Adipocyte (in vitro differentiated cells): ENCODE results near the gene PRKCE.

ENCODE experiments used
- DNase-seq: peaks from one replicate; pipeline ENCODE4 v3.0.0-alpha.2; 2015; ENCODE audit warnings: low read depth
- H3K27me3 ChIP-seq: replicated peaks from 2 replicates; pipeline ENCODE4 v1.7.0; 2013; ENCODE audit warnings: mild to moderate bottlenecking, low read length, moderate library complexity; ENCODE audit not compliant: control insufficient read depth, insufficient read depth
- H3K36me3 ChIP-seq: 2 replicates; pipeline ENCODE4 v1.7.0; 2013; ENCODE audit warnings: low read length, mild to moderate bottlenecking, moderate library complexity; ENCODE audit not compliant: control insufficient read depth, insufficient read depth, severe bottlenecking
- H3K4me1 ChIP-seq: 2 replicates; pipeline ENCODE4 v1.7.0; 2013; ENCODE audit warnings: mild to moderate bottlenecking, low read length, moderate library complexity; ENCODE audit not compliant: control insufficient read depth, insufficient read depth
- H3K4me3 ChIP-seq: 2 replicates; pipeline ENCODE4 v1.7.0; 2013; ENCODE audit warnings: mild to moderate bottlenecking, low read length, moderate library complexity
- H3K9ac ChIP-seq: 2 replicates; pipeline ENCODE4 v1.7.0; 2013; ENCODE audit warnings: mild to moderate bottlenecking, low read length, moderate library complexity
- H3K9me3 ChIP-seq: 2 replicates; pipeline ENCODE4 v1.7.0; 2013; ENCODE audit warnings: mild to moderate bottlenecking, low read length, moderate library complexity; ENCODE audit not compliant: control insufficient read depth

PRKCE gene

GRCh38 chr2:46062637-46063412, 411.4 kb downstream of the PRKCE start:
- Histone ChIP-seq H3K27me3 (no peaks in the 10 kb centered on the region), H3K4me1 (peaks cover 6% of the 10 kb centered on the region), H3K4me3 (no peak overlapping the region), H3K9ac (peak overlapping the region; percentile 13), H3K9me3 (no peaks in the 10 kb centered on the region), H3K36me3 (peaks cover 4% of the 10 kb centered on the region)
- DNase-seq = peak; percentile 97

GRCh38 chr2:46064396-46064795, 412.9 kb downstream of the PRKCE start:
- H3K4me3 ChIP-seq = no peak overlapping the region
- no peak overlapping the region for H3K9ac ChIP-seq

GRCh38 chr2:46065152-46065551, 413.7 kb downstream of the PRKCE start:
- DNase-seq = no peak

More at GRCh38 chr2:46064396-46064795, 412.9 kb downstream of the PRKCE start:
- Histone ChIP-seq H3K27me3 (no peaks in the 10 kb centered on the region), H3K9me3 (no peaks in the 10 kb centered on the region), H3K36me3 (no peaks in the 10 kb centered on the region), H3K4me1 (peaks cover 6% of the 10 kb centered on the region)
- DNase-seq = no peak

GRCh38 chr2:46066116-46066515, 414.6 kb downstream of the PRKCE start:
- no peak overlapping the region for H3K9ac ChIP-seq
- H3K9me3 ChIP-seq = no peaks in the 10 kb centered on the region

More at GRCh38 chr2:46065152-46065551, 413.7 kb downstream of the PRKCE start:
- Histone ChIP-seq H3K4me3 (no peak overlapping the region), H3K9me3 (no peaks in the 10 kb centered on the region), H3K27me3 (no peaks in the 10 kb centered on the region), H3K9ac (no peak overlapping the region), H3K4me1 (peaks cover 6% of the 10 kb centered on the region), H3K36me3 (no peaks in the 10 kb centered on the region)

GRCh38 chr2:46066601-46067000, 415.1 kb downstream of the PRKCE start:
- Histone ChIP-seq H3K4me1 (peaks cover 6% of the 10 kb centered on the region), H3K36me3 (no peaks in the 10 kb centered on the region), H3K9me3 (no peaks in the 10 kb centered on the region), H3K4me3 (no peak overlapping the region), H3K9ac (no peak overlapping the region), H3K27me3 (no peaks in the 10 kb centered on the region)
- no peak for DNase-seq

More at GRCh38 chr2:46066116-46066515, 414.6 kb downstream of the PRKCE start:
- H3K4me1 ChIP-seq = peaks cover 6% of the 10 kb centered on the region
- no peak overlapping the region for H3K4me3 ChIP-seq
- no peak for DNase-seq
- H3K27me3 ChIP-seq = no peaks in the 10 kb centered on the region
- H3K36me3 ChIP-seq = no peaks in the 10 kb centered on the region

GRCh38 chr2:46067062-46067461, 415.6 kb downstream of the PRKCE start:
- no peaks in the 10 kb centered on the region for H3K36me3 ChIP-seq
- no peaks in the 10 kb centered on the region for H3K9me3 ChIP-seq
- H3K9ac ChIP-seq = no peak overlapping the region
- H3K27me3 ChIP-seq = no peaks in the 10 kb centered on the region
- H3K4me3 ChIP-seq = no peak overlapping the region
- H3K4me1 ChIP-seq = peaks cover 6% of the 10 kb centered on the region
- no peak for DNase-seq

- Histone ChIP-seq H3K4me3 (no peak overlapping the region), H3K4me1 (peaks cover 9% of the 10 kb centered on the region), H3K36me3 (no peaks in the 10 kb centered on the region)
These were observed 416.2 kb downstream of the PRKCE start for GRCh38 chr2:46067501-46068305.

GRCh38 chr2:46068636-46069035, 417.2 kb downstream of the PRKCE start:
- no peak for DNase-seq
- no peak overlapping the region for H3K9ac ChIP-seq
- H3K36me3 ChIP-seq = no peaks in the 10 kb centered on the region
- H3K9me3 ChIP-seq = no peaks in the 10 kb centered on the region
- H3K4me1 ChIP-seq = peaks cover 13% of the 10 kb centered on the region
- no peak overlapping the region for H3K4me3 ChIP-seq
- no peaks in the 10 kb centered on the region for H3K27me3 ChIP-seq

More at GRCh38 chr2:46067501-46068305, 416.2 kb downstream of the PRKCE start:
- no peak overlapping the region for H3K9ac ChIP-seq
- no peaks in the 10 kb centered on the region for H3K27me3 ChIP-seq
- DNase-seq = peak; percentile 96
- H3K9me3 ChIP-seq = no peaks in the 10 kb centered on the region

- Histone ChIP-seq H3K4me1 (peaks cover 18% of the 10 kb centered on the region), H3K4me3 (no peak overlapping the region)
These were observed 419.6 kb downstream of the PRKCE start for GRCh38 chr2:46071074-46071473.

GRCh38 chr2:46072101-46072820, 420.8 kb downstream of the PRKCE start:
- H3K27me3 ChIP-seq = no peaks in the 10 kb centered on the region
- no peaks in the 10 kb centered on the region for H3K36me3 ChIP-seq
- no peak overlapping the region for H3K9ac ChIP-seq
- DNase-seq = peak; percentile 38
- no peak overlapping the region for H3K4me3 ChIP-seq
- H3K9me3 ChIP-seq = no peaks in the 10 kb centered on the region
- peaks cover 18% of the 10 kb centered on the region for H3K4me1 ChIP-seq

More at GRCh38 chr2:46071074-46071473, 419.6 kb downstream of the PRKCE start:
- H3K27me3 ChIP-seq = no peaks in the 10 kb centered on the region
- no peak for DNase-seq
- H3K9me3 ChIP-seq = no peaks in the 10 kb centered on the region
- no peaks in the 10 kb centered on the region for H3K36me3 ChIP-seq
- H3K9ac ChIP-seq = no peak overlapping the region
